Inflammatory macrophage treated with lipopolysaccharide for 1 hour (primary cell): ENCODE data around the gene THBD.

Source experiments
- DNase-seq, 2 donors: peaks; one replicate each; pipeline ENCODE4 v3.0.0-alpha.2; 2020 to 2022

THBD gene

DNA sequence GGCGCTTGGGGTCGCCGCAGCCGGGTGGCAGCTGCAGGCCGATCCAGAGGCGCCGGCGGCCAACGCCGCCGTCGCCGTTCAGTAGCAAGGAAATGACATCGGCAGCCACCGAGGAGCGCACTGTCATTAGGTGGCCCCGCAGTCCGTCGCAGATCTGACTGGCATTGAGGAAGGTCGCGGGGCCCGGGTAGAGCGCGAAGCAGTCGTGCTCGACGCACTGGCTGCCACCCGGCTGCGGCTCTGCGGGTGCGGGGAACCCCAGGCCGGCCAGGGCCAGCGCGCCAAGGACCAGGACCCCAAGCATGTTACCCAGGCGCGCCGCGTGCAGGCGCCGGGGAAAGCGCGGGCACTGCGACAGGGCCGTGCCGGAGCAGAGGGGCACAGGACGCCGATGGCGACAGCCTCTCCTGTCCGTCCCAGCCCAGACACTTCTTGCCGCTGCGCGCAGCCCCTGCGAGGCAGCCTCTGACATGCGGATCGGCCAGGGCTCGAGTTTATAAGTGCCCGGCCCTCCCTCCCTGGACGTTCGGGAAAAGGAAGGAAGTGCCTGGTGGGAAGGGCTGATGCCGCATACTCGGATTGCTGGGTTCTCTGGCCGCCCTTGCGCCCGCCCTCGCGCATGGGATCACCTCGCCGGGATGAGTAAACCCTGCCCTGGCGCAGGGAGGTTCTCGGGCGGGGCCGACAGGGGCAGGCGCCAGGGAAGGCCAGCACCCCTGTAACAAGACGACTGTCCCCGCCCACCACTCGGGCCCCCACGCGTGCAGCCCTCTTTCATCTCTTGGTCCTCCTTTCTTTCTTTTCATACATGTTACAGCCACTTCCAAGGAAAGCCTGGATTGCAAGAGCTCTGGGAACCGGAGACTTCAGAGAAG, at the start of gene THBD:
Gene THBD, minus strand, starts transcription at position 472 of the 875 bp plus-strand sequence. Its CDS starts 168 bp downstream, at position 304.
- DNase-seq = peak; percentile 27 to 53

DNA sequence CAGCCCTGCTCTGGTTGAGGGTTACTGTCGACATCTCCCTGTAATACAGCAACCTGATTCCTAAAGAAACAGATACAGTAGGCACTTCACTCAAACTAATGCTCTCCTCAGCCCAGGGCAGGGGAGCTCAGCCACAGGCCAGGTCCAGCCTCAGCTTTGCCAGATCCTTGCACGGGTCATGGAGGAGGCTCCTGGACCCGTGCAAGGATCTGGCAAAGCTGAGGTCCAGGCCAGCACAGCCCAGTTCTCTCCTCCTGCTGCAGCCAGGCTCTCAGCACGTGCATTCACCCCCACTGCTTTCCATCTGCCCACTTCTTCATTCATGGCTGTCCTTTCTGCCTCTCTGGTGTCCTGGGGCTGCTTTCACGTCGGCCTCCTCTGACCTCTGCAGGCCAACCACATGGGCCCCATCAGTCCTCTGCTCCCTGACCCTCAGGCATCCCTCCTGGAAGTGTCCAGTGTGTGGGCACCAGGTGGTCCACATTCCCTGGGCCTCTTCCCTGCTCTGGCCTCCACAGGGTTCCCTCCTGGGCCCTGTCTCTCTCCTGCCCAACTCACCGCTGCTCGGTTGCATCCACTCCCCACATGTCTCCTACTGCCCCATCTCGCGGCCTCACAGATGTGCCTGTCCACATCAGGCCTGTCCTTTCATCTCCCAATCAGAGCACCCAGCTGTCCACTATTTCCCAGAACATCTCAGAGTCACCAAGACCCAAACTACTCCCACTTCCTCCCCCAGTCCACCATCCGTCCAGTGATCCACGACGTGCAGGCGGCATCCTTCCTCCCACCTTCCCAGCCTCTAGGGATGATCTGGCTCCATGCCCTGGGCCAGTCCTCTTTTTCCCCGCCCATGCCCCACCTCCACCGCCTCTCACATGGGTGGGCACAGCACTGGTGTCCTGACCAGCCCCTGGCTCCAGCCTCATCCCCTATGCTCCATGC, 48.4 kb upstream of the THBD start:
- DNase-seq = no peak

- DNase-seq = peak in 1 of 2 donors; percentile 55
Observed at GRCh38 chr20:23096986-23097520, 47.6 kb upstream of the THBD start.

DNA sequence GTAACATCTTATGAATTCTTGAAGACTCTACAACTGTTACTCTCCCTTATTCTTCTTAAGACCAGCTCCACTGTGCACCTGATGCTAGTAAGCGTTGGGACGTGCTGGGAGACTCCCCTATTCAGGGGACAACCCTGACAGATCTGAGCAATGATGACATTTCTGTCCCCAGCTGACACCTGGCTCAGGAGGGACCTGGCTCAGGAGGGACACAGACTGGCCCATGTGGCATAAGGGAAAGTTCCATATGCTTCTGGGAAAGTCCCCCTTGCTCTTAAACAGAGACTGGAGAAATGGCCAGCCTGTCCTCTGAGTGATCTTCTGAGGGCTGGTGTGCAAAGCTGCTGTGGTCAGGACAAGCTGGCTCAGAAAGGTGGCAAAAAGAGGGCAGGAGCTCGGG, 46.6 kb upstream of the THBD start:
- DNase-seq = peak; percentile 44 to 67

DNA sequence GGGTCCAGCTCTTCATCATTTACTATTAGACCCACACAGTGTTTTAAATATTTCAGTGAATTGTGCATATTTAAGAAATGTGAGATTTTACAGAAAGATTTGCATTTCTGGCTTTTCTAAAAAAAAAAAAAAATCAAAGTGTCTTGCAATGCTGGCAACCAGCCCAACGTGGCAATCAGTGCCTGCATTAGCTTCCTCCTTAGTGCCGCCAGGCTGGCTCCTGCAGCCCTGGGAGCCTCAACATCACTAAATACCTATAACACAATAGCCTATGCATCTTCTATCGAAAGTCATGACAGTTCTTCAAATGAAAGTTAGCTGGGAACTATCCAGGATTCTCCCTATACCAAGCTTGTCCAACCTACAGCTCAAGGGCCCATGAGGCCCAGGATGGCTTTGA, 46.0 kb upstream of the THBD start:
- DNase-seq = peak in 1 of 2 donors; percentile 47

DNA sequence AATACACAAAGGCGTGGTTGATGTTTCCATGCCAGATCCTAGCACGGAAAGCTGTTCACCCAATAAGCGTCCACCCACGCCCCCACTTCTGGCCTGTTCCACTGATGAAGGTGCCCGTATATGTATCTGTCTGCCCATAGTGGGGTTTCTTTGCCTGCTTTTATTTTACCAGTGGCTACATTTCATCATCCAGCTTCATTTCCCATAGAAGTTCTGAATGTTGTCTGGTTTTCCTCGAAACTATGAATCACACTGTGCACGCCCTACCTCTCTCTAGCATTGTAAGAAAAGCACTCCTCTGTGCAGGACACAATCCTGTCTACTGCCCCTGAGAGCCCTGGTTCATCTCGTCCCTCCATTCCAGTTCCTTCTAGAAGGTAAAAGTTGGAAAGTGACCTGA, 45.5 kb upstream of the THBD start:
- DNase-seq = peak in 1 of 2 donors; percentile 47

GRCh38 chr20:23094213-23094896, 44.9 kb upstream of the THBD start:
- no peak for DNase-seq

GRCh38 chr20:23093613-23094012, 44.1 kb upstream of the THBD start:
- no peak for DNase-seq

- DNase-seq = no peak
Observed at GRCh38 chr20:23092861-23093495, 43.5 kb upstream of the THBD start.

DNA sequence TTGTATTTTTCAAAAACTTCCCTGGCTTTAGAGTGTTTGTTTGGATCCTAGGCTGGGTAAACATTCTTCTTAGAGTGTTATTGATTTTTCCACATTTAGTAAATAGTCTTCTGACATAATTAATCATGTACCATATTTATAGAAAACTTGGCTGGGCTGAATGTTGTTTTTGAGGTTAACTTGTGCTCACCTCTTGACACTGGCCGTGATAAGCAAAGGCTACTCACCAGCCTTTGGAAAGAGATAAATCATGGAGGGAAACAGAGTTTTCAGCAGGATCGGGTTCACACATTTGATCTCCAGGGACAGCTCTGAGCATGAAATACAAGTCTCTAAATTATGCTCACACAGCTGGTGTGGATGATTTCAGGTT, 42.9 kb upstream of the THBD start:
- DNase-seq = no peak

GRCh38 chr20:23091721-23092383, 42.4 kb upstream of the THBD start:
- no peak for DNase-seq

- no peak for DNase-seq
Observed at GRCh38 chr20:23090878-23091277, 41.4 kb upstream of the THBD start.

DNA sequence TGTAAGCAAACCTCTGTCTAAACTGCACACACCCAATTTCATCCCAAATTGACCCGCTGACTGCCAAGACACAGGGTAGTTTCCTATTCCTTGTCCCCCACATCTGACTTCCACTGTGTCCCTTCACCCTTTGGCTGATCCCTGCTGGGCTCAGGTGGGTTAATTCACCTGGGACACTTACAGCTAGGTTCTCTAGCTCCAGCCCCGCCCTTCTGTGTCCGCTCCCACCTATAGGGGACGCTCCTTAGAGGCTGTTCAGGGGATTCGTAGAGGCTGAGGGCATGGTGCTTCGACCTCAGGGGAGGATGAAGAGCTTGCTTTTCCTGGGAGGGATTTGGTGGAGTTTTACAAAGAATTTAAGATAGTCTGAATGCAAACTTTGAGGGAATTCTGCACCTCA, 40.7 kb upstream of the THBD start:
- DNase-seq = no peak

DNA sequence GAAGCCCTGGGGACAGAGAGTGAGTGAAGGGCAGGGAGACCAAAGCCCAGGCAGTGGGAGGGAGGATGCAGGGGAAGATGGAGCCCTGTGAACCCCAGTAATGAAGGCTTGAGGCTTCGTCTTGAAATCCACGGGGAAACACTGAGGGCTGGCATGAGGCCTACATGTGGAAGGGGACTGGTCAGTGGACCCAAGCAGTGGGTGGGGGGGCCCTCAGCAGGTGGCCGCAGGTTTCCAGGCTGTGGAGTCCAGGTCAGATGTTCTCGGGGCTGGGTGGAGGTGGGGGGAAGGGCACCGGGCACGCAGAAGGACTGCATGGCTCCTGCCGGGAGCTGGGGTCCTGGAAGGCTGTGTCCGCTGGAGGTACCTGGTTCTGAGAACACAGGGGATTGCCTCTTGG, 39.4 kb upstream of the THBD start:
- no peak for DNase-seq

GRCh38 chr20:23087587-23088251, 38.2 kb upstream of the THBD start:
- peak; percentile 64 to 72 for DNase-seq

GRCh38 chr20:23086931-23087411, 37.5 kb upstream of the THBD start:
- DNase-seq = peak; percentile 49 to 53

GRCh38 chr20:23086056-23086566, 36.6 kb upstream of the THBD start, which contains the start of gene CD93:
CD93 (minus strand) TSS chr20:23086324; CDS start chr20:23086192, 132 bp downstream.
- no peak for DNase-seq

DNA sequence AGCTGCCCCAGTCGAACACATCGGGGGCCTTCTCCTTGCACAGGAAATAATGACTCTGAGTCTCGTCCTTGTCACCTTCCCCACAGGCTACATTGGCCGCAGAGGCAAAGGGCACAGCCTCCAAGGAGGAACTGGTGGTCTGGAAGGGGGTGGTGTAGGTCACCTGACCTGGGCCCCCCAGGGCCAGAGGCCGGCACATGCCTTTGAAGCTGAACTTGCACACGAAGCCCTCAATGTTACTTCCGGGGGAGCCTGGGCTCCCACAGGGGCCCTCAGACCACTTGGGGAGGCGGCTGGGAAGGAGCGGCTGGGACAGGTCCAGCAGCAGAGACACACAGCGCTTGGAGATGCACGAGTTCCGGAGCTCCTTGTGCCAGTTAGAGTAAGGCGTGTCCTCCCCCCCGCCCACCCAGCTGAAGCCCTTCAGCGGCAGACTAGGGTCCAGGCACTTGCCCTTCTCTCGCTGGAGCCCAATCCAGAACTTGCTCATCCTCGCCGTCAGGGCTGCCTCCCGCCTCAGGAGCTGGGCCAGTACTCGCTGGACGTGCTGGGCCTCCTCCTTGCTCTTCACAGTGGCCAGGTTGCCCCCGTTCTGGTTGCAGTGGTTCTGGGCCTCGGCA, 36.1 kb upstream of the THBD start:
- no peak for DNase-seq

DNA sequence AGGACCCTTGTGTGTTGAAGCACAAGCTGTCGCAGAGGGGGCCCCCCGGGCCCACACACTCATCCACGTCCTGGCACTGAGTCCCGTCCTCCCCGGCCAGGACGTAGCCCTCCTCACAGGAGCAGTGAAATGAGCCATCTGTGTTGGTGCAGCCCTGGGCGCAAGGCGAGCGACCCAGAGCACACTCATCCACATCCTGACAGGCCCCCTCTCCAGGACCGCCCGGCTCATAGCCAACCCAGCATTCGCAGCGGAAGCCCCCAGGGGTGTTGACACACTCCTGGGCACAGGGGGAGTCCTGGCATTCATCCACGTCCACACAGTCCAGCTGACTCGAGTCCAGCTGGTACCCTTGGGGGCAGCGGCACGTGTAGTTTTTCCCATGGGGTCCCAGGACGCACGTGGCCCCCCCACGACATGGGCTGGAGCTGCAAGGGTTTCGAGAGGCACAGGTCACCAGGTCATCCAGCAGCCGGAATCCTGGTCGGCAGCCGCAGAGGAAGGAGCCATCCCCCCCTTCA, 35.4 kb upstream of the THBD start:
- no peak for DNase-seq
